OCI-LY1 (cell line): ENCODE data around the gene TMEM11.

Experiments used
- EZH2 ChIP-seq: fragments of 200-600 bp; sonication (generic), shearing (Covaris generic); IDR thresholded peaks from 2 replicates; pipeline ENCODE4 v1.8.0; 2017; ENCODE audit warnings: borderline replicate concordance, mixed run types, mild to moderate bottlenecking, antibody characterized with exemption, low read length, moderate library complexity, mixed read lengths
- TF ChIP-seq, protein P1 (sequence below): fragments of 200-600 bp; sonication (generic), shearing (Covaris generic); IDR thresholded peaks from 2 replicates; pipeline ENCODE4 v1.5.1; 2017; ENCODE audit warnings: mild to moderate bottlenecking, antibody characterized with exemption, low read length, moderate library complexity, mixed read lengths

DNA sequence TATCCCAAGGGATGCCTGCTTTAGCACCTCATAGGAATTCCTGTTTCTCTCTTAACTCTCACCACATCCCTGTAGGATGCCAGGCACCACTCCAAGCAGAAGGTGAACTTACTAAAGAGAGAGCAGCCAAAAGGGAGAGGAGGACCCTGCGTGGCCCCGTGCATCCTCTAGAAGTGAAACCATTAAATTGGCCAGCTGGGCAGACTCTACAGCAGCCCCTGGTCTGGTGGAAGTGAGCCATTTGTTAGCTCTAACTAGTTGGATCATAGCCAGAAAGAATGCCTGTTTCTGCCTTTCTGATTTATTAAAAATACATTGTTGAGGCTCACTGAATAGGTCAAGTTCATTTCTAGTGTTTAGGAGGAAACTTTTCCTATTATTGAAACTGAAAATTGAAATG, 22.3 kb downstream of the TMEM11 start:
- TF ChIP-seq, protein P1, sequence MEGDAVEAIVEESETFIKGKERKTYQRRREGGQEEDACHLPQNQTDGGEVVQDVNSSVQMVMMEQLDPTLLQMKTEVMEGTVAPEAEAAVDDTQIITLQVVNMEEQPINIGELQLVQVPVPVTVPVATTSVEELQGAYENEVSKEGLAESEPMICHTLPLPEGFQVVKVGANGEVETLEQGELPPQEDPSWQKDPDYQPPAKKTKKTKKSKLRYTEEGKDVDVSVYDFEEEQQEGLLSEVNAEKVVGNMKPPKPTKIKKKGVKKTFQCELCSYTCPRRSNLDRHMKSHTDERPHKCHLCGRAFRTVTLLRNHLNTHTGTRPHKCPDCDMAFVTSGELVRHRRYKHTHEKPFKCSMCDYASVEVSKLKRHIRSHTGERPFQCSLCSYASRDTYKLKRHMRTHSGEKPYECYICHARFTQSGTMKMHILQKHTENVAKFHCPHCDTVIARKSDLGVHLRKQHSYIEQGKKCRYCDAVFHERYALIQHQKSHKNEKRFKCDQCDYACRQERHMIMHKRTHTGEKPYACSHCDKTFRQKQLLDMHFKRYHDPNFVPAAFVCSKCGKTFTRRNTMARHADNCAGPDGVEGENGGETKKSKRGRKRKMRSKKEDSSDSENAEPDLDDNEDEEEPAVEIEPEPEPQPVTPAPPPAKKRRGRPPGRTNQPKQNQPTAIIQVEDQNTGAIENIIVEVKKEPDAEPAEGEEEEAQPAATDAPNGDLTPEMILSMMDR: no peak
- TF ChIP-seq EZH2: no peak
